Lower lobe of right lung (tissue), 2 donors: Measurements from ENCODE around the gene CSTB. TPM values are rescaled to one million over a fixed set of nuclear protein-coding genes. Genes with fewer than 3 reads are reported as not detected.

Experiments used
- ATAC-seq, 2 donors: fragments of 200-7000 bp; cut with Tn5 transposase; one replicate each; pipeline ENCODE4 v1.9.1; 2020 to 2022; ENCODE audit warnings: mild to moderate bottlenecking in 2 of 2, moderate library complexity in 2 of 2
- DNase-seq: peaks from one replicate; pipeline ENCODE4 v3.0.0-alpha.2; 2020
- H3K27ac ChIP-seq: fragments of 200-600 bp; one replicate; pipeline ENCODE4 v1.8.0; 2022
- H3K27me3 ChIP-seq: fragments of 200-600 bp; one replicate; pipeline ENCODE4 v1.8.0; 2022; ENCODE audit warnings: low read depth
- H3K36me3 ChIP-seq: fragments of 200-600 bp; one replicate; pipeline ENCODE4 v1.8.0; 2022; ENCODE audit warnings: mild to moderate bottlenecking
- H3K4me1 ChIP-seq: fragments of 200-600 bp; one replicate; pipeline ENCODE4 v1.8.0; 2022
- H3K4me3 ChIP-seq: fragments of 200-600 bp; one replicate; pipeline ENCODE4 v1.8.0; 2022; ENCODE audit warnings: mild to moderate bottlenecking
- H3K9me3 ChIP-seq: fragments of 200-600 bp; one replicate; pipeline ENCODE4 v1.8.0; 2022
- CTCF ChIP-seq: fragments of 200-600 bp; IDR thresholded peaks from one replicate; pipeline ENCODE4 v1.8.0; 2022; ENCODE audit warnings: antibody characterized with exemption, mild to moderate bottlenecking
- intact Hi-C: fragments of 100-400 bp; cut with DNase I; formaldehyde crosslinking; loops from one replicate; pipeline ENCODE4 v1.11.0; 2022
- total RNA-seq: library from RNA; stranded (reverse); fragmentation: NEBNext Ultra II Directional; extraction: Animal tissue kit (Norgen Biotek cat#: 25700); gene quantifications from one replicate; pipeline ENCODE4 v1.2.1, GENCODE V29; 2021
- donor health status: DM: no; HTN: yes; CAD: no; lungs with severe emphysema.

Gene CSTB
- total RNA-seq, 1 donor from 2014 or later, result 154 TPM

- no peak for TF ChIP-seq CTCF
- H3K4me1 ChIP-seq, result peaks cover 11% of the 10 kb centered on the region
- no peaks in the 10 kb centered on the region for H3K27me3 ChIP-seq
- H3K9me3 ChIP-seq, result no peaks in the 10 kb centered on the region
- no peak overlapping the region for H3K4me3 ChIP-seq
- DNase-seq (no peak), ATAC-seq (peak; percentile 58 to 83)
- peak overlapping the region; percentile 58 for H3K27ac ChIP-seq
- intact Hi-C loops, result no loop called here
- no peaks in the 10 kb centered on the region for H3K36me3 ChIP-seq
Measured at GRCh38 chr21:43782431-43783097, 6.5 kb upstream of the CSTB start.

- intact Hi-C loops, result no loop called here
- Histone ChIP-seq H3K4me3 (no peak overlapping the region), H3K27ac (peak overlapping the region; percentile 58), H3K27me3 (no peaks in the 10 kb centered on the region), H3K36me3 (no peaks in the 10 kb centered on the region), H3K4me1 (peaks cover 11% of the 10 kb centered on the region), H3K9me3 (no peaks in the 10 kb centered on the region)
- no peak for ATAC-seq
- DNase-seq, result no peak
- TF ChIP-seq CTCF, result no peak
Measured at GRCh38 chr21:43781846-43782245, 5.7 kb upstream of the CSTB start.

GRCh38 chr21:43779660-43780059, 3.6 kb upstream of the CSTB start:
- H3K9me3 ChIP-seq, result no peaks in the 10 kb centered on the region
- no peak for DNase-seq
- no peak for ATAC-seq
- H3K36me3 ChIP-seq, result no peaks in the 10 kb centered on the region
- no peak for TF ChIP-seq CTCF
- H3K4me1 ChIP-seq, result peaks cover 20% of the 10 kb centered on the region
- no peaks in the 10 kb centered on the region for H3K27me3 ChIP-seq
- intact Hi-C loops, result no loop called here
- no peak overlapping the region for H3K27ac ChIP-seq
- H3K4me3 ChIP-seq, result no peak overlapping the region

GRCh38 chr21:43778469-43779335, 2.6 kb upstream of the CSTB start:
- Histone ChIP-seq H3K4me1 (peaks cover 26% of the 10 kb centered on the region), H3K27me3 (no peaks in the 10 kb centered on the region), H3K4me3 (no peak overlapping the region), H3K9me3 (no peaks in the 10 kb centered on the region), H3K36me3 (peaks cover 9% of the 10 kb centered on the region), H3K27ac (peak overlapping the region; percentile 14)
- TF ChIP-seq CTCF, result no peak
- no peak for DNase-seq
- no peak for ATAC-seq
- intact Hi-C loops, result no loop called here

DNA sequence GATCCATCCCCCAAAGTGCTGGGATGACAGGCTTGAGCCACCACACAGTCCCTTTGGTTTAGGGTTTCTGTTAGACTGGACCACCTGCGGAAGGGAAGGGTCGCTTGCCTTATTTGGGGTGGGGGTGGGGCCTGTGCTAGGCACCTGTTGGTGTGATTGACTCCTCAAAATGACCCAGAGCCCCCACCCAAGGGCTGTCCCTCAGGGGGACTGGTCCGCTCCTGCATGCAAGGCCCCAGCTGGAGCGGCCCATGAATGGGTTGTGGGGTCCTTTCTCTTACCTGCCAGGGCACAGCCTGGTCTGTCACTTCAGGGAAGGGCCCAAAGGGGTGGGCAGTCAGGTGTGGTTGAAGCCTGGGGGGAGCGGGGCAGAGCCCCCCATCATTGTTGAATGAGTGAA, 1.8 kb upstream of the CSTB start:
- no peak overlapping the region for H3K27ac ChIP-seq
- no peaks in the 10 kb centered on the region for H3K9me3 ChIP-seq
- no peak for ATAC-seq
- intact Hi-C loops, result no loop called here
- no peak overlapping the region for H3K4me3 ChIP-seq
- H3K36me3 ChIP-seq, result peaks cover 16% of the 10 kb centered on the region
- no peaks in the 10 kb centered on the region for H3K27me3 ChIP-seq
- peaks cover 32% of the 10 kb centered on the region for H3K4me1 ChIP-seq
- no peak for DNase-seq
- no peak for TF ChIP-seq CTCF
